K562 (cell line): ENCODE results near the gene KRT33A. TPM values are rescaled to one million over a fixed set of nuclear protein-coding genes. Genes with fewer than 3 reads are reported as not detected.

Experiments
- ATAC-seq: fragments of 200-7000 bp; cut with Tn5 transposase; 3 replicates; pipeline ENCODE4 v1.9.1; 2020; ENCODE audit warnings: moderate library complexity
- BruUV-seq: library from RNA; stranded (reverse); fragments of 400-500 nt; replicated peaks from 2 replicates; lab custom pipeline; 2021; lab: Mats Ljungman, UMichigan
- CTCF ChIA-PET: fragments of 300-600 bp; formaldehyde crosslinking; extraction: SDS; loops from one replicate; lab custom pipeline; 2021; ENCODE audit warnings: low intra/inter-chr PET ratio; lab: Yijun Ruan, JAX
- POLR2A ChIA-PET: fragments of 300-600, 350-650 bp; sonication (Branson Sonifier 250); formaldehyde crosslinking; extraction: SDS; loops from one replicate; lab custom pipeline; 2021; ENCODE audit warnings: antibody characterized with exemption, inconsistent platforms; lab: Yijun Ruan, JAX
- DNase-seq, 4 experiments: peaks; one replicate each; pipeline versions ENCODE4 v3.0.0 to v3.0.0-alpha.2; 2011 to 2018; ENCODE audit warnings: low spot score in 3 of 4, mixed read lengths in 3 of 4; ENCODE audit errors: extremely low read depth in 1 of 4
- FAIRE-seq: peaks from 2 replicates; lab custom pipeline; 2011; peaks lifted over from hg19 to GRCh38; lab: Jason Lieb, UNC
- H2AFZ ChIP-seq: 2 replicates; pipeline ENCODE4 v1.6.0; 2011; ENCODE audit warnings: low read depth, low read length, control low read depth, inconsistent platforms
- H3K27ac ChIP-seq: fragments of 200-600 bp; 3 replicates; pipeline ENCODE4 v1.8.0; 2011; ENCODE audit warnings: low read depth, mild to moderate bottlenecking, control low read depth, inconsistent platforms, low read length, moderate library complexity, mixed read lengths; ENCODE audit errors: extremely low read depth
- H3K27me3 ChIP-seq, 2 experiments: fragments of 300-600 bp in 1 of 2; 2 replicates in 1 of 2; 3 replicates in 1 of 2; pipeline versions ENCODE4 v1.6.0 to v1.8.0; 2011; ENCODE audit warnings: inconsistent platforms in 2 of 2, low read length in 2 of 2, mild to moderate bottlenecking in 1 of 2, mixed read lengths in 1 of 2, moderate library complexity in 1 of 2; ENCODE audit not compliant: control insufficient read depth in 2 of 2, insufficient read depth in 2 of 2
- H3K36me3 ChIP-seq: fragments of 300-600 bp; 3 replicates; pipeline ENCODE4 v1.8.0; 2011; ENCODE audit warnings: mild to moderate bottlenecking, low read length, inconsistent platforms; ENCODE audit not compliant: control insufficient read depth, insufficient read depth
- H3K4me1 ChIP-seq, 2 experiments: fragments of 200-600 bp in 1 of 2; replicated peaks in 1 of 2; 2 replicates in 1 of 2; 3 replicates in 1 of 2; pipeline versions ENCODE4 v1.5.1 to v1.8.0; 2011; ENCODE audit warnings: inconsistent platforms in 2 of 2, low read length in 2 of 2, mild to moderate bottlenecking in 1 of 2, mixed read lengths in 1 of 2, moderate library complexity in 1 of 2; ENCODE audit not compliant: control insufficient read depth in 2 of 2, insufficient read depth in 2 of 2
- H3K4me2 ChIP-seq: 2 replicates; pipeline ENCODE4 v1.6.1; 2011; ENCODE audit warnings: low read length, control low read depth, inconsistent platforms, mixed read lengths; ENCODE audit not compliant: insufficient read depth
- H3K4me3 ChIP-seq: fragments of 200-600 bp; sonication (generic), shearing (Covaris generic); 2 replicates; pipeline ENCODE4 v1.5.1; 2016; ENCODE audit warnings: control low read depth, inconsistent platforms
- H3K79me2 ChIP-seq: fragments of 200-600 bp; 3 replicates; pipeline ENCODE4 v1.8.0; 2011; ENCODE audit warnings: low read length, inconsistent platforms; ENCODE audit not compliant: control insufficient read depth, insufficient read depth
- H3K9ac ChIP-seq, 2 experiments: 2 replicates each; pipeline versions ENCODE4 v1.6.0 to v1.6.1; 2011; ENCODE audit warnings: low read depth in 2 of 2, low read length in 2 of 2, control low read depth in 1 of 2, inconsistent platforms in 1 of 2, mild to moderate bottlenecking in 1 of 2, mixed read lengths in 1 of 2; ENCODE audit not compliant: insufficient read depth in 1 of 2
- H3K9me1 ChIP-seq: one replicate; pipeline ENCODE4 v1.6.0; 2011; ENCODE audit warnings: inconsistent platforms, mild to moderate bottlenecking, low read length, moderate library complexity; ENCODE audit not compliant: control insufficient read depth, insufficient read depth
- H3K9me3 ChIP-seq: replicated peaks from 2 replicates; pipeline ENCODE4 v1.5.1; 2011; ENCODE audit warnings: low read depth, low read length, inconsistent platforms; ENCODE audit not compliant: control insufficient read depth, insufficient read depth
- H4K20me1 ChIP-seq: replicated peaks from 2 replicates; pipeline ENCODE4 v1.6.1; 2011; ENCODE audit warnings: low read length, inconsistent platforms, mixed read lengths; ENCODE audit not compliant: control insufficient read depth, insufficient read depth
- ARNT ChIP-seq, 2 experiments: fragments of 450-650 bp; IDR thresholded peaks; 2 replicates each; pipeline ENCODE4 v1.6.1; 2016; ENCODE audit warnings: mild to moderate bottlenecking in 1 of 2
- ASH1L ChIP-seq: fragments of 450-650 bp; IDR thresholded peaks from 2 replicates; pipeline ENCODE4 v1.6.1; 2018; ENCODE audit warnings: borderline replicate concordance, mild to moderate bottlenecking, low read depth; ENCODE audit not compliant: partially characterized antibody
- GABPA ChIP-seq: fragments of 200-800 bp; sonication (Bioruptor generic); conservative IDR thresholded peaks from 2 replicates; pipeline ENCODE4 v1.6.1; 2016; ENCODE audit warnings: low read depth, missing genetic modification characterization, missing compliant biosample characterization
- HMG20A ChIP-seq: fragments of 450-650 bp; formaldehyde crosslinking; conservative IDR thresholded peaks from 2 replicates; pipeline ENCODE4 v1.4.0; 2020; ENCODE audit warnings: mild to moderate bottlenecking, mixed read lengths
- HMGN3 ChIP-seq: IDR thresholded peaks from 2 replicates; pipeline ENCODE4 v1.6.1; 2011; ENCODE audit warnings: borderline replicate concordance, low read depth, mild to moderate bottlenecking, mixed read lengths, low read length; ENCODE audit not compliant: insufficient read length; ENCODE audit errors: extremely low read depth
- SIN3A ChIP-seq, 2 experiments: fragments of 150-350 bp in 1 of 2; IDR thresholded peaks; 2 replicates each; pipeline ENCODE4 v1.6.1; 2011 to 2016; ENCODE audit warnings: borderline replicate concordance in 2 of 2, low read depth in 2 of 2, low read length in 2 of 2, mild to moderate bottlenecking in 2 of 2, moderate library complexity in 2 of 2; ENCODE audit not compliant: control insufficient read depth in 1 of 2
- SMARCA4 ChIP-seq: fragments of 450-650 bp; IDR thresholded peaks from 2 replicates; pipeline ENCODE4 v1.6.1; 2016
- ZBTB7A ChIP-seq: IDR thresholded peaks from 2 replicates; pipeline ENCODE4 v1.6.1; 2011; ENCODE audit warnings: low read depth, mild to moderate bottlenecking, low read length, moderate library complexity, borderline replicate concordance; ENCODE audit not compliant: control insufficient read depth
- ZFP30 ChIP-seq: fragments of 250-450 bp; sonication (Bioruptor Pico); IDR thresholded peaks from 2 replicates; pipeline ENCODE4 v1.8.0; 2022; ENCODE audit warnings: moderate library complexity, mild to moderate bottlenecking, inconsistent platforms, borderline replicate concordance
- ZFP36 ChIP-seq: fragments of 150-350 bp; IDR thresholded peaks from 2 replicates; pipeline ENCODE4 v1.6.1; 2018; ENCODE audit warnings: low read length, low read depth; ENCODE audit not compliant: partially characterized antibody
- ZKSCAN1 ChIP-seq: fragments of 150-350 bp; IDR thresholded peaks from 2 replicates; pipeline ENCODE4 v1.6.1; 2016; ENCODE audit warnings: low read depth, low read length
- ZNF174 ChIP-seq: fragments of 250-450 bp; sonication (Bioruptor Pico); IDR thresholded peaks from 2 replicates; pipeline ENCODE4 v1.4.0; 2020; ENCODE audit warnings: mild to moderate bottlenecking
- ZNF311 ChIP-seq: fragments of 250-450 bp; sonication (Bioruptor Pico); IDR thresholded peaks from 2 replicates; pipeline ENCODE4 v1.4.0; 2020; ENCODE audit warnings: mild to moderate bottlenecking, moderate library complexity
- ZNF316 ChIP-seq: fragments of 450-650 bp; IDR thresholded peaks from 2 replicates; pipeline ENCODE4 v1.6.1; 2016
- ZNF444 ChIP-seq: fragments of 250-450 bp; sonication (Bioruptor Pico); IDR thresholded peaks from 2 replicates; pipeline ENCODE4 v1.4.0; 2020; ENCODE audit warnings: mild to moderate bottlenecking, moderate library complexity
- WGBS: fragments of 100-300 bp; shearing (Covaris generic); methylation state at CpG from one replicate; pipeline ENCODE4 v1.1.6; 2016; ENCODE audit warnings: low coverage, mixed read lengths; ENCODE audit not compliant: insufficient coverage; ENCODE audit errors: missing lambda C conversion rate; 5-methylcytosine and 5-hydroxymethylcytosine counted together
- in situ Hi-C: fragments of 300-500 bp; cut with MboI; formaldehyde crosslinking; loops from 4 replicates; pipeline ENCODE4 v1.15.0; 2018; ENCODE audit warnings: inconsistent platforms, mixed read lengths
- intact Hi-C: fragments of 100-400 bp; cut with micrococcal nuclease; formaldehyde crosslinking; loops from 2 replicates; pipeline ENCODE4 v1.14.2; 2022
- polyA plus RNA-seq, 8 experiments: library from polyadenylated mRNA; depleted of rRNA in 4 of 8; stranded (reverse) in 5 of 8; unstranded in 3 of 8; fragments of >200 nt; fragmentation: Nextera tagmentation in 2 of 8; fragmentation: Illumina TruSeq in 1 of 8; extraction: Ambion mirVana in 2 of 8; extraction: Trizol in 1 of 8; gene quantifications; 2 replicates each; pipeline versions ENCODE4 v1.2.1 to v1.2.3, GENCODE V29; 2011 to 2014; ENCODE audit warnings: inconsistent platforms in 1 of 8, missing spikeins in 1 of 8
- total RNA-seq, 7 experiments: library from RNA; depleted of rRNA in 6 of 7; stranded (reverse); fragments of >200 nt in 6 of 7; fragmentation: Illumina TruSeq in 2 of 7; extraction: Trizol in 2 of 7; gene quantifications; 2 replicates each; pipeline versions ENCODE4 v1.2.1 to v1.2.3, GENCODE V29; 2011 to 2021; ENCODE audit warnings: low replicate concordance in 1 of 7
- TF ChIP-seq, protein P1 (sequence below): conservative IDR thresholded peaks from 2 replicates; pipeline ENCODE4 v1.6.1; 2011; ENCODE audit warnings: low read depth, mild to moderate bottlenecking, low read length; ENCODE audit not compliant: control insufficient read depth
- TF ChIP-seq, protein P2 (sequence below): sonication (generic); formaldehyde crosslinking; IDR thresholded peaks from 2 replicates; pipeline ENCODE4 v1.8.0; 2022; ENCODE audit warnings: missing genetic modification reagents, mild to moderate bottlenecking, moderate library complexity, borderline replicate concordance
- TF ChIP-seq, protein P3 (sequence below): fragments of 450-650 bp; IDR thresholded peaks from one replicate; pipeline ENCODE4 v1.6.1; 2018; ENCODE audit warnings: mild to moderate bottlenecking, moderate library complexity; ENCODE audit not compliant: partially characterized antibody
- TF ChIP-seq, protein P4 (sequence below): IDR thresholded peaks from 2 replicates; pipeline ENCODE4 v1.6.1; 2016; ENCODE audit warnings: missing genetic modification characterization, missing compliant biosample characterization

Gene KRT33A
- total and polyA plus RNA-seq, 9 of the 15 experiments (the other 6 are each of a cell fraction or from before 2014, with no cell fraction given) = not detected

DNA sequence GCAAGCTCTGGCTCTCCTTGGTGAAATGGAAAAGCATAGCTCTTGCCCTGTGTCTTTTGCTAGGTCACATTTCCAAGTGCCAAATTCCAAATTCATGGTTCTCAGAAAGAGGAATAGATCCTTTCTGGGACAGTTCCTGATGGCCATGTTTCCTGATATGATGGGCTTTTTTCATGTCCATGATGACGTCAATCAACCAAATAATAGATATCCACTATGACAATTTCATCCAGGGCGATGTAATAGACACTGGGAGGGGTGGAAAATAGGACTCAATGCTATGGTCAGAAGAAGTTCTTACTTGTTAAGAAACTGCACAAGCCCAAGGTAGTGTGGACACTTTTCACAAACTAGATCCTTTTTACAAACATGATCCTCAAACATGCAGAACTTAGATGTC lies 549 bp upstream of the KRT33A start:
- Histone ChIP-seq H3K4me2 (no peak overlapping the region), H3K9me1 (no peaks in the 10 kb centered on the region), H3K79me2 (no peaks in the 10 kb centered on the region), H4K20me1 (no peaks in the 10 kb centered on the region), H3K27me3 (no peaks in the 10 kb centered on the region), H3K36me3 (no peaks in the 10 kb centered on the region), H3K4me3 (no peak overlapping the region), H3K9me3 (no peaks in the 10 kb centered on the region), H3K9ac (no peak overlapping the region), H3K4me1 (no peaks in the 10 kb centered on the region), H2AFZ (no peak overlapping the region), H3K27ac (no peak overlapping the region)
- no TSS peak for BruUV-seq
- intact Hi-C loops (no loop called here), in situ Hi-C loops (no loop called here)
- CTCF ChIA-PET = no interaction called here
- ATAC-seq (no peak), FAIRE-seq (no peak), DNase-seq (no peak)
- POLR2A ChIA-PET = no interaction called here
- WGBS = 0% methylated on average over 2 of the region's 2 CpGs
- no peak for TF ChIP-seq GABPA (tag)
- no peak for TF ChIP-seq ZNF311 (CRISPR knock-in tag)
- no peak for TF ChIP-seq ZNF444
- TF ChIP-seq ARNT (IDR thresholded peaks at IDR 0.05) = no peak
- TF ChIP-seq HMGN3 = no peak
- TF ChIP-seq SIN3A (IDR thresholded peaks at IDR 0.05; ENCODE audit: borderline replicate concordance in 2 of 2, control insufficient read depth in 1 of 2, low read depth in 2 of 2, low read length in 2 of 2) = no peak
- TF ChIP-seq ZNF316 = no peak
- TF ChIP-seq ZNF174 (CRISPR knock-in tag) = no peak
- TF ChIP-seq, protein P1, sequence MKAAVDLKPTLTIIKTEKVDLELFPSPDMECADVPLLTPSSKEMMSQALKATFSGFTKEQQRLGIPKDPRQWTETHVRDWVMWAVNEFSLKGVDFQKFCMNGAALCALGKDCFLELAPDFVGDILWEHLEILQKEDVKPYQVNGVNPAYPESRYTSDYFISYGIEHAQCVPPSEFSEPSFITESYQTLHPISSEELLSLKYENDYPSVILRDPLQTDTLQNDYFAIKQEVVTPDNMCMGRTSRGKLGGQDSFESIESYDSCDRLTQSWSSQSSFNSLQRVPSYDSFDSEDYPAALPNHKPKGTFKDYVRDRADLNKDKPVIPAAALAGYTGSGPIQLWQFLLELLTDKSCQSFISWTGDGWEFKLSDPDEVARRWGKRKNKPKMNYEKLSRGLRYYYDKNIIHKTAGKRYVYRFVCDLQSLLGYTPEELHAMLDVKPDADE = no peak
- TF ChIP-seq, protein P2, sequence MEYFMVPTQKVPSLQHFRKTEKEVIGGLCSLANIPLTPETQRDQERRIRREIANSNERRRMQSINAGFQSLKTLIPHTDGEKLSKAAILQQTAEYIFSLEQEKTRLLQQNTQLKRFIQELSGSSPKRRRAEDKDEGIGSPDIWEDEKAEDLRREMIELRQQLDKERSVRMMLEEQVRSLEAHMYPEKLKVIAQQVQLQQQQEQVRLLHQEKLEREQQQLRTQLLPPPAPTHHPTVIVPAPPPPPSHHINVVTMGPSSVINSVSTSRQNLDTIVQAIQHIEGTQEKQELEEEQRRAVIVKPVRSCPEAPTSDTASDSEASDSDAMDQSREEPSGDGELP (CRISPR knock-in tag) = no peak
- no peak for TF ChIP-seq SMARCA4
- no peak for TF ChIP-seq ZFP30
- no peak for TF ChIP-seq ZKSCAN1
- no peak for TF ChIP-seq ZFP36
- TF ChIP-seq ZBTB7A = no peak
- TF ChIP-seq, protein P3, sequence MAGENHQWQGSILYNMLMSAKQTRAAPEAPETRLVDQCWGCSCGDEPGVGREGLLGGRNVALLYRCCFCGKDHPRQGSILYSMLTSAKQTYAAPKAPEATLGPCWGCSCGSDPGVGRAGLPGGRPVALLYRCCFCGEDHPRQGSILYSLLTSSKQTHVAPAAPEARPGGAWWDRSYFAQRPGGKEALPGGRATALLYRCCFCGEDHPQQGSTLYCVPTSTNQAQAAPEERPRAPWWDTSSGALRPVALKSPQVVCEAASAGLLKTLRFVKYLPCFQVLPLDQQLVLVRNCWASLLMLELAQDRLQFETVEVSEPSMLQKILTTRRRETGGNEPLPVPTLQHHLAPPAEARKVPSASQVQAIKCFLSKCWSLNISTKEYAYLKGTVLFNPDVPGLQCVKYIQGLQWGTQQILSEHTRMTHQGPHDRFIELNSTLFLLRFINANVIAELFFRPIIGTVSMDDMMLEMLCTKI = no peak
- TF ChIP-seq HMG20A (CRISPR knock-in tag) = no peak
- TF ChIP-seq, protein P4, sequence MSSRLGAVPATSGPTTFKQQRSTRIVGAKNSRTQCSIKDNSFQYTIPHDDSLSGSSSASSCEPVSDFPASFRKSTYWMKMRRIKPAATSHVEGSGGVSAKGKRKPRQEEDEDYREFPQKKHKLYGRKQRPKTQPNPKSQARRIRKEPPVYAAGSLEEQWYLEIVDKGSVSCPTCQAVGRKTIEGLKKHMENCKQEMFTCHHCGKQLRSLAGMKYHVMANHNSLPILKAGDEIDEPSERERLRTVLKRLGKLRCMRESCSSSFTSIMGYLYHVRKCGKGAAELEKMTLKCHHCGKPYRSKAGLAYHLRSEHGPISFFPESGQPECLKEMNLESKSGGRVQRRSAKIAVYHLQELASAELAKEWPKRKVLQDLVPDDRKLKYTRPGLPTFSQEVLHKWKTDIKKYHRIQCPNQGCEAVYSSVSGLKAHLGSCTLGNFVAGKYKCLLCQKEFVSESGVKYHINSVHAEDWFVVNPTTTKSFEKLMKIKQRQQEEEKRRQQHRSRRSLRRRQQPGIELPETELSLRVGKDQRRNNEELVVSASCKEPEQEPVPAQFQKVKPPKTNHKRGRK (tag) = no peak
- no peak for TF ChIP-seq ASH1L
